NCI-H1048 (cell line): ENCODE results near the gene PNMA1.

Experiments used
- DNase-seq: peaks from one replicate; lab custom pipeline; 2025; lab: John Stamatoyannopoulos, UW

Gene PNMA1

DNA sequence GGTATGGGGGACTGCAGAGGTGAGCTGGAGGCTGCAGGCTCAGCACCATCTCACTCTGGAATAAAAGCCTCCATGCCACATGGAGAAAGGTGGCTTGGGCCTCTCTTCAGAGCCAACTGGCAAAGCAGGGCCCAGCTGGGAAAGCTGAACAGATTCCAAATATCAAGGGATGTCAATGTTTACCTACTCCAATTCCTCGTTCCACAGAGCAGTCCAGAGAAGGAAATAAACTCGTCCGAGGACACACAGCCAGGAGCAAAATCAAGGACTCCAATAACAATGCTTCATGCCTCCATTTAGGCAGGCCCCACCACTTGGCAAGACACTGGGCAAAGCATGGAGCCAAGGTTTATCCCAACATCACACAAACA is 36.3 kb upstream of the PNMA1 start:
- DNase-seq: no peak

DNA sequence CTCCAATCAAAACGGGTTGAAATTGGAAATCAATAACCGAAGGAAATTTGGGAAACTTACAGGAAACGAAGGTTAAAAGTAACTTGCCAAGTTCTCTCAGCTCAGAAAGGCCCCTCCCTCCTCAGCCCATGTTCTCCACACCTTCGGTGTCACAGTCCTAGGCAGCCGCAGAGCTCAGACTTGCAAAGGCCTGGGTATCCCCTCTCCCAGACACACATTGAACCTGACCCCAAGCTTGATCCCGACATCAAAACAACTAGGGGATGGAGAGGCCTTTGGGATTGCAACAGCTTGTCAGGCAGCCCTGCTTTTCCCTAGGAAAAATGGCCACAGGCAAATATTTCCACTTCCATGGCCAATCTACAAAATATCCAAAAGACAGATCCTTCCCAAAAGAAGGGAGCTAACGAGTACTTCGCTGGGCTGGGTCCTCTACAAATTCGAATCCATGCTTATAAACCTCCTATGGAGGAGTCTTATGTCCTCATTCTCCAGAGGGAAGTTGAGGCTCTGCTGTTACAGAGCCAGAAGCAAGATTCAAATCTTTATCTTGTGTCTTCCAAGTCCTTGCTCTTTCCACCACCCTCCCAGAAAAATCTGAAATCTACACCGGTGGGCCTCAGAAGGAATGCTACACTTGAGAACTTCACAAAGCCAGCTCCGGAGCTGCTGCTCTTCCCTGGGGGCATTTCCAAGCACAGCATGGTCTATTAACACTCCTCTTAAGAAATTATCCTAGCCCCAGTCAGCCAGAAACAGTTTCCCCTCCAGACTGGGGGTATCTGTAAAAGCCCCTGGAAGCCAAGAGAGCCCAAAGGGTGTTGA is 35.7 kb upstream of the PNMA1 start:
- DNase-seq: no peak

DNA sequence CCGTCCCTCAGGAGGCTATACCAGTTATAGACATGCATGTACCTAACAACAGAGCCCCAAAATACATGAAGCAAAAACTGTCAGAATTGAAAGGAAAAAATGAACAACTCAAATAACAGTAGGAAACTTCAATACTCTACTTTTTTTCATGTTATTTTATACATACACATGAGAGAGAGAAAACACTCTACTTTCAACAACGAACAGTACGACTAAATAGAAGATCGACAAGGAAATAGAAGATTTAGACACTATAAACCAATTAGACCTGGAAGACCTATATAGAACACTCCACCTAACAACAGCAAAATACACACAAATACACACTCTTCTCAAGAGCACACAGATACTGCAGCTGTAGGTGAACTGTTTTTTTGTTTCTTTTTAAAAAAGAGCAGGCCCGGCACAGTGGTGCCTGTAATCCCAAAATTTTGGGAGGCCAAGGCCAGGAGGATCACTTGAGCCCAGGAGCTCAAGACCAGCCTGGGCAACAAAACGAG is 34.7 kb upstream of the PNMA1 start:
- DNase-seq: no peak

DNA sequence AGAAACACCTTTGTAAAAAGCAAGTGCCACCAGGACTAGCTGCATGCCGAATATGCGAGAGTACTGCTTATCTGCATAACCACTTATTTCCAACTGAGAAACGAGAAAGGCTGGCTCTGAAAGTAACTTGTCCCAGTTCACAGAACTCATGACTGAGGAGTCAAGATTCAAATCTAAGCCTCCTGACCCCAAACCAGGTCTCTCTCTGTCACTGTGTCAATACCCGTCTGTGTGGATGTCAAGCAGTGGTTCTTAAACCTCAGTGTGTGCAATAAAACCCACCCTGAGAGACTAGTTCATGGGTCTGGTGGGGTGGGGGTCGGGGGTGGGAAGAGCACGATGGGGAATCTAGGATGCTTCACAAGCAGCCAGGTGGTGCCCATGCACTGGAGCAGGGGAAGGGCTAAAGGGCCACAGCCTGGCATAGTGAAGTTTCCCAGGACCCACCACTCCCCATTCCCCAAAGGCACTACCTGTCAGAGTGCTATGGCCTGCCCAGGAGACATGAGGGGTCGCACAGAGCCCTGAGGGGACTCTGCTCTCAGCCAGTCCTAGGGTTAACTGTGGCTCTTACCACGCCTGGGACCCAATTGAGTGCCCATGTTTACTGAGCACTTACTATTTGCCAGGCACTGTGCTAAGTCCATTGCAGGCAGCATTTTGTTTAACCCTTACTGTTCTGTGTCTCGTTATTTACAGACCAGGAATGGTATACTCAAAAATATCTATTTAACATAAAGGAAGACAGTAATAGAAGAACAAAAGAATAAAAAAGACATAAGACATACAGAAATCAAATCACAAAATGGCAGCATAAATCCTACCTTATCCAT is 33.4 kb upstream of the PNMA1 start:
- no peak for DNase-seq

DNA sequence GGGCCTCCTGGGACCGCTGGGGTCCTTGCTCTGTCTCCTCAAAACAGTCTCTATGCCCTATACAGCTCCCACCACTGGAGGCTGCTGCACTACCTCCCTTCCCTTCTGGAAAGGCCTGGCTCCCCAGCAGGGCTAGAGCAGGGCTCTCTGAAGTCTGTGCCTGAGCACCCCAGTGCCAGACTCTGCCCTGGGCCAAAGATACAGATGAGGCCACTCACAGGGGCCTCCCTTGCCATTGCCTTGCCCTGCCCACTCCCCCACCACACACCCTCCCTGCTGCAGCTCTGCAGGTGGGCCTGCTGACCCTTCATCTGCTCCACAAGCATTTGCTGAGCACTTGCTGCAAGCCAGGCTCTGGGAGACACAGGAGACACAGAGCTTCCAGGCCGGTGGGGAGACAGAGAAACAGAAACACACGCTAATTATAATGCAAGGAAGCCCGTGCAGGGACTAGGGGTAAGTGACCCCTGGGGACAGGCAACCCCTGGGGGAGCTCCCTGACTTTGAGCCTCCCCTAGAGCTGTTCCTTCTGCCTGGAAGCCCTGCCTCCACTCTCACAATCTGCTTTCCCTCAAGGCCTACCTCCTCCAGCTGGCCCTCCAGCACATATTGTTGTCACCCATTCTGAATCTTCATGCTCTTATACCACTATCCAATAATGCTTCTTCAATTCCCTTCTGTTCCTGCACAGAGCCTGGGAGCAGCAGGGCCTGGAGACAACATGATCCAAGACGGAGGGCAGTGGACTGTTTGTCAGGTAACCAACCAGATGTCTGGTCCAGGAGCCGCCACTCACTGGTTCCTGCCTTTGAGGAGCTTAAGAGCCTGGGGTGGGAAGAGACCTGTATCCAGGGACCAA is 32.6 kb upstream of the PNMA1 start:
- no peak for DNase-seq

DNA sequence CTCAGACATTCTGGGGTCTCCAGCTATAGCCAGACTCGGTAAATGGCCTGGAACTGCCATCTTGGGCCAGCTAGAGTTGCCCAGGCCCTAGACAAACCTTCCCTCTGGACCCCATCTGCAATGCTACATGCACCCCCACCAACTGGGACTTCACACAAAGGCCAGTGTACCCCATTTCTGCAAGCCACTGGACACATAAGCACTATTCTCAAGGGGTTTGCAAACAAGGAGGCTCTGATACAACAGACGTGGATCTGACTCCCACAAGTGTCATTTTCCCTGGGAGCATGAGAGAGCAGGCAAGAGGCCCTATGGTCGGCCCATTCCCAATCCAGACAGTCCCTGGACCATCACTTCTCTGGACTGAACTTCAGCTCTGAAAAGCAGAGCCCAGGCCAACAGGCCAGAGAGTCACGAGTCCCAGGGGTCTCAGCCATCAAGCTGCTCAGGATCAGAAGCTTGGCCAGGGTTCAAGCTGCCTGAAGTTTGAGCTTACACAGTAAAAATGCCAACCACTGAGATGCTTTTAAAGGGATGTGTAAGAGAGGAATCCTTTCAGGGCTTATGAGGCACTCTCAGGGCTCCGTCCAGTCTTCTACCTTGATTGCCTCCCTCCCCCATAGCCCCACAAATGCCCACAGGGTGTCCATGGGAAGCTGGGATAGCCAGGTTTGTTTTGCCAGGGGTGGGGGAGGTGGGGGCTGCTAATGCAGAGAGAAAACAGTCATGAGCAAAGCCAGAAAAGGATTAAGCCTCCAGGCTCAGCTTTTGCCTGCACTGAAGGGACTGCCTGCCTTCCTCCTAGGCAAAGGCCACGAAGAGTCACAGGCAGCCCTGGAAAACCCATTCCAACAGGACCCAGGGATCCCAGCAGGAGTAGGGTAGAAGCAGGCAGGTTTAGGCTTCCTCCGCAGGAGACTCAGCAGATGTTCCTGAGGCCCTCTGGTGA is 31.7 kb upstream of the PNMA1 start:
- DNase-seq: no peak

DNA sequence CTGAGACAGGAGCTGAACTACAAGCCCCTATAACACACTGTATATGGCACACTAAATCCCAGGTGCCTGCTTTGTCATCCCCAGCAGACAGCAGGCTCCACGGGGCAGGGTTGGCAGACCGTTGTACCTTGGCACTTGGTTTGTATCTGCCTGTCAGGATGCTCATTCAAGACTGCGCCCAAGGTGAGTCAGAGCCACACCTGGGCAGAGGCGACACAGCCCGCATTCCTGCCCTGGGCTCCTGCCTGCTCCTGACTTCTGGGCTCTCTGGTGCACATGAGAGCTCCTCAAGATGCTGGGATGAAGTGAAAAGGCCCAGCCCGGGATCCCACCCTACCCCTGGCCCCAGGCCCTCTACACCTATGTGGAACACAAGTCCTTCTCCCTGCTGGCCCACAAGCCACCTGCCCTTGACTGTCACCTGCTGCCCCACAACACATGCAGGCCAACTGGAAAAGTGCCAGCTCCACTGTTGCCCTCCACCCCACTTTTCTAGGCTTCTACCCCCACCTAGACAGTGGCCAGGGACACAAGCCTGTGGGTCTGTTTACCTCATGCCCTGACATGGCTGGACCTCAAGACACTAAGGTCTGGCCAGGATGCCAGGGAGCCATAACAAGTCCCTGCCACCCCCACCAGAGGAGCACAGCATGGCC is 30.8 kb upstream of the PNMA1 start:
- no peak for DNase-seq

DNA sequence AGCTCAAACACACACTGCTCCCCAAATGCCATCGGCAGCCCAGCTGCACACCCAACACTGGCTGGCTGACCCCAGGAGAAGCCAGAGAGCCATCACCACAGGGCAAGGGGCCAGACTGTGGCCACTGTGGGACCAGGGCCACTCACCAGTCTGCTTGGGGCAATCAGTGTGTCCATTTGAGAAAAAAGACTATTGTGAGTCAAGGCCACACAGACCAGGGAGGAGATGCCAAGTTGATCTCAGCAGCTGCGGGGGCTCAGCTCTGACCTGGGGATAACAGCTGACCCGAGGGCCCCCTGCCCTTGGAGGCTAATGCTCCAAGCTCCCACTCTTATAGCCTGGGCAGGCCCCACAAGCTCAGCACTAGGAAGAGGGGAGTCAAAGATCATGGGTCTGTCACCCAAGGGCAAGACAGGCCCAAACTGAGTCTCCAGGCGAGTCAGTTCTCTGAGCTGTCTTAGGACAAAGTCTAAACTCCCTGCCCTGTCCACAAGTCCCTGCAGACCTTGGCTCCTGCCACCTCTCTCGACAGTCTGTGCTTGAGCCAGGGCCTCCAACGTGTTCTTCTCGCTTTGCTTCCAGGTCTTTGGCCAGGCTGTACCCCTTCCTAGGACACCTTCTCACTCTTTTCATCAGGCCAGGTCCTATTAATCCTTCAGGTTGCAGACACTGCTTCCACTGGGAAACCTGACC is 30.1 kb upstream of the PNMA1 start:
- DNase-seq: no peak

DNA sequence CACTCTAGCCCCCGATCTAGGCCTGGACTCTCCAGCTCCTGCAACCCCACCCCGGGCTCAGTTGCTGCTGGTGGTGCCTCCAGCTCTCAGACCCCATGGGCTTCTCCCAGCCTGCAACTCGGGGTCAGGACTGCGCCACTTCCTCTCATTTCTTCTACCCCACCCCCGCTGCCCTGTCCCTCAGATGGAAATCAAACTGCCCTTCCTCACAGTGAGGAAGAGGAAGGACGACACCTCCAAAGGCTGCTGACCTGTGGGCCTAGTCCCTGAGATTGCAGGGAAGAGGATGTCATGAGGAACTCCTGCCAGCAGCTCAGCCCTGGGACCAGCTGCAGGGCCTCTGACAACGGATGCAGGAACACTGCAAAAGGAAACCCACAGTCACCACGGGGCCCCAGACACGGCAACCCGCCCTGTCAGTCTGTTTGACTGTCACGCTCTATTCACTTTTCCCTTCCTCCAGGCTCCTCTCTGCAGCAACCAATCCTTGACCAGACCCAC is 29.3 kb upstream of the PNMA1 start:
- DNase-seq: no peak

DNA sequence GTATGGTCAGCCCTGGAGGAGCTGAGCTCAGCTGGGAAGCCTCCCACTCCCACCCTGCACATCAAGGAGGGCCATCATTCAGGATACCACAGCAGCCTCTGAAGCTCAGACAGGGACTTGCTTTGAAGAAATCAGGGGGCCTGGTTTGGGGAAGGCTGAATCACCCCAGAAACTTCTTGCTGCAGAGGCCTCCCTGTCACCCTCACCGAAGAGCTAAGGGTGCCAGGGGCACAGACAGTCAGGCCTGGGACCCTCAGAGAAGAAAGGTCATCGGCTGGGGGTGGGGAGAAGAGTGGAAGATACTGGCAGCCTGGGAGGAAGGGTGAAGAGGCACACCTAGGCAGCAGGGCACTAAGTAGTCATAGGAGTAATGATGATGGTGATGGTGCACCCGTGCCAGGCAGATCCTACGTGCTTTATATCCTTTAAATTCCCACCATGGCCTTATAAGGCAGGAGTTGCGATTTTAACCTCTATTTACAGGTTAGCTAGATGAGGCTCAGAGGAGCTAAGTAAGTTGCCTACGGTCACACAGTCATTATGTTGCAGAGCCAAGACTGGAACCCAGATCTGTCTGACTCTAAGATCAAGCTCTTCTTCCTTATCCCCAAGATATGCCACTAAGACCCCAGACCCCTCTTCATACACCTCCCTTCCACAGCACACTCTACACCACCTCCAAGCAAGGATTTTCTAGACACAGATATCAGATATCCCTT is 28.5 kb upstream of the PNMA1 start:
- DNase-seq: no peak

DNA sequence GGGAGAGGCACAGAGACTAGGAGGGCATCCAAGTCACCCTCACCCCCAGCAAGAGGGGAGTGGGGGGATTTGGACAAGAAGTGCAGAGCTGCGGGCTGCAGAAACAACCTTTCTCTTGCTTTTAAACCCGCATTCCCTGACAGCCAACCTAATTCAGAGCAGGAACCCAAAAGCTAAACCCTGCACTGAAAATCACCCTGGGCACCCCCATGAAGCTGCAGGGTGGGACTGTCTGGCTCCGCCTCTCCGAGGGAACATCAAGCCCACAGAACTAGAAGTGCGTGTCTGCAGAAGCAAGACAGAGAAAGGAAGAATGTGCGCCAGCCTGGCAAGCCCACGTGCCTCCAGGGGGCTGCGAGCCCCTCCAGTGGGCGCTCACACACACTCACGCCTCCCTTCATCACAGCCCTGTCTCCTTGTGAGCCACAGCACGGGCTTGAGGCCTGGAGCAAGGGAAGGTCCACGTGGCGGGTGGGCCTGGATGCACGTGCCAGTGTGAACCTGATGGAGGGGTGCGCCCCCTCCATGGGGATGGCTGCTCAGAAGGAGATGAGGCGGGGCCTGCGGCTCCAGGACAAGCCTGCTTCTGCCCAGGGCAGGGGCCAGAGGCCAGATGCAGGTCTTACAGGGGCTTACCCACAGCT is 27.8 kb upstream of the PNMA1 start:
- no peak for DNase-seq

DNA sequence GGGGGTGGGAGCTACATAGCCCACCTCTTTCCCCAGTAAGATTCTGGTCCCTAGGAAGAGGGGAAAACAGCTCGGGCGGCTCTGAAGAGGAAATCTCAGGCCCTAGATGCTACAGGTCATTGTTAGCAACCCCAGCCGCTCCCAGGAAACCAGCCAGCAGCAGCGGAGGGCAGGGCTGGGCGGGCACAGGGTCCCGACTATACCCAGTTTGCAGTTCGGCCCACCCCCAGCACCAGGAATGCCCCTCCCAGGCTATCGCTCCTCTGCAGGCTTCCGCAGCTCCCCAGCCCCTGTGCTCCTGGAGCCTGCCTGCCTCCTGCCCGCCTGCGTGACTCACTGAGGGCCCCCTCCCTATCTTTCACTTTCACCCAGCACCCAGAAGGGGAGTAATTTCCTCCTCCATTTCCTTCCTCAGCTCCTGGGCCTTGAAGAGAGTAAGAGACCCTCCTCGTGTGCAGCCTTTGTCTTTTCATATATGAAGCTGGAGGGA is 27.2 kb upstream of the PNMA1 start:
- DNase-seq: no peak

DNA sequence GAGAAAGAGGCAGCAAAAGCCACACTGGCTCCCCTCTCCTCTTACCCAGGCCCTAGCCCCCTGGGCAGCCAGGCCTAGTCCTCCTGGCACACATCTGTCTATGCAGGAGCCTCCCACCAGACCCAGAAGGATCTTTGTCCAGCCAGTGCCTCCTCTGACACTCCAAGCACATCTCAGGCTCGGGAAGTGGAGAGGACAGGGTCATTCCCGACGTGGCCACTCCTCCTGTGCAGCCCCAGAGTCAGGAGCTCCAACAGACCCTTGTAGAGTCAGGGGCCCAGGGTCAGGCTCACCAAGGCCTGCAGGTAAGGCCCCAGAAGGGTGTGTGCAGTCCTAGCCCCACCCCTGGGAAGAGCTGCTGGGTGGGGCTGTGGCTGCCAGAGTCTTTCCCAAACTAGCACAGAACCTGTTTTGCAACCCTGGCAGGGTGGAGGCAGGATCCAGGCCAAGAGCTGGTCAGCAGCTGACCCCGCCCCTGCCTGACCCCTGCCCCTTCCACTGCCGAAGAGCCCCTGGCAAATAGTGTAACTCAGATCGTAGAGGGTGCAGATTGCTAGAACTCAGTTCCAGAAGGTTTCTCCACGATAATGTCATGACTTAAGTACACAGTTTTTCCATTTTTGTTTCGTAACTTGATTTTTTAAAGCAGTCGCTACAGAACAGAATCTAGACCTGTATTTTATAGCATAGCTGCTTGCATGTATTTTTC is 26.6 kb upstream of the PNMA1 start:
- DNase-seq: no peak

DNA sequence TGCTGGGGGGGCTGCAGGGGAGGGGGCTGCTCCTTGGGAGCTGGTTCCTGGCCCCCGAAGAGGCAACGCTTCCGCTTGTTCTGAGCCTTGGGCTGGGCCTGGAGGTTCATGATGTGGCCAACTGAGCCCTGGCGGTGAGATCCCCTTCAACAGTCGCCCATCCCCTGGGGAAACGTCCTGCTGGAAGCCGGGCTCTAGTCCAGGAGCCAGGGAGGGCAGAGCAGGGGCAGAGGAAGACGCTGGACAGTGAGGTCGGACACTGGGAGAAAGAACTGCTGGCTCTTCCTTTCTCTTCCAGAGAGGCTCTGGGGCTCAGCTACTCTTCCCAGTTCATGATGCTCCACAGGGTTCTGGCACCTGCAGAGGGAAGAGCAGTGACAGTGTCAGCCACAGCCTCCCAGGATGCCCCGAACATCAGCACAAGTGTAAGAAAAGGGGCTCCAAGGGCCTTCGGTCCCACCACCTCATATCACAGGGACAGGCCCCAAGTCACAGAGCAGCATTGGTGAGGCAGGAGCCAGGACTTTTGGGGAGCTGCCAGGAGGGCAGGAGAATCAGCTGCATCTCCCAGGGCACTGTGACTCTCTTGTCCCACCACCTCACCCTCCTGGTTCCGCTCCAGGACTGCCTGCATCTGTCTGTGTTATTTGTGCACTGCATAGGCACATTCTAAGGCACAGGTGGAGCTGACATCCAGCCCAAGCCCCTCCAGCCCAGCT is 25.9 kb upstream of the PNMA1 start:
- no peak for DNase-seq

DNA sequence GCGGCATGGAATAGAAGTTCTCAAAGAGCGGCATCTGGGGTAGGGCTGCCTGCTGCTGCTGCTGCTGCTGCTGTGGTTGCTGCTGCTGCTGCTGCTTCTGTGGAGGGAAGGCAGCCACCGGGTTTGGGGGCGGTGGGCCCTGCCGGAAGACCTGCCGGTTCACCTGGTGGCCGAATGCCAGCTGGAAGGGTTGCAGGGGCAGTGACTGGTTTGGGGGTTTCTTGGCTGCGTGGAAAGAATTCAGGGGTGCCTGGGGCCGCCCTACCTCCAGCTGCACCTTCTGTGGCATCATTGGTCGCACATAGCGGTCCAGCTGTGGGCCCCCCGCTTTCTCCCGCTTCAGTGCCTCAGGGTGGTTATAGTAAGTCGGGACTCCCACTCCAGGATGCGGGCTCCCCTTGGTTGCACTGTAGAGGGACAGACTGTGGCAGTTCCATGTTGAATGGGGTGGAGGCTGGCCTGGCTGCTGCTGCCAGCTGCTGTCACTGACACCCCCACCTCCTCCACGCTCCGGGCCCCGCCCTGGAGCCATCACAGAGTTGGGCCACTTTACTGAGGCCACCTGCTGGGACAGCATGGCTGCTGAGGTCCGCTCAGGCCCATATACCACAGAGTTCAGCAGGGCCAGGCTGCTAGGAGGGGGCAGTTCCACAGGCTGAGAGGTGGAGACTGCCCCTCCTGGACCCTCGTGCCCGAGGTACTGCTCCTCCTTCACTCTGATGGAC is 25.2 kb upstream of the PNMA1 start:
- DNase-seq: no peak

DNA sequence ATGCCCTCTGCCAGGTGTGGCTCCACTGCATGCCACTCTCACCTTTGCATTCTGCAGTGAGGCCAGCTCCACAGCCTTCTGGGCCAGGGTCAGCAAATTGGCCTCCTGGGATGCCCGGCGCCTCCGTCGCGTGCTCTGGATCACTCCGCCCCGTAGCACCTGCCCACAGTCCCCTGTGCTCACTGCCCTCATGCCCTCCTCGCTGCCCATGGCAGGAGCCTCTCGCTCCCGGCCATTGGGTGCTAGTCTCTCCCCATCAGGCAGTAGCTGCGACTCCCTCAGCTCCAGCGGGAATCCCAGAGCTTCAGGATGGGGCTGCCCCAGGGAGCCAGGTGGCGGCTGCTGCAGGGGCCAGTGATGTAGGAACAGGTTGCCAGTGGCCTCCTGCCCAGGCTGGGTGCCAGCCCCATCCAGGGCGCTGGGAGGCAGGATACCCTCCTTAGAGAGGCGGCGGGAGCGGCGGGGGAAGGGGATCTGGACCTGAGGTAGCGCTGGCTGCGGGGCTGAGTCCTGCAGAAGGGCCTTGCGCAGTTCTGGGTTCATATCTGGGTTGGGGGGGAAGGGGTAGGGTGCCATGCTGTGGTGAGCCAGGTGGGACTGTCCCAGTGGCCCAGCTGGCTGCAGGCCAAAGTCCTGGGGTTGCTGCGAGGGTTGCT is 24.5 kb upstream of the PNMA1 start:
- DNase-seq: no peak
